Ishikawa (cell line): ENCODE measurements around the gene MAVS.

Experiments used
- CEBPB ChIP-seq: IDR thresholded peaks from 2 replicates; pipeline ENCODE4 v1.6.1; 2012
- CREB1 ChIP-seq: IDR thresholded peaks from 2 replicates; pipeline ENCODE4 v1.6.1; 2012; ENCODE audit warnings: low read depth
- EGR1 ChIP-seq: IDR thresholded peaks from 2 replicates; pipeline ENCODE4 v1.6.1; 2012
- EP300 ChIP-seq: IDR thresholded peaks from 2 replicates; pipeline ENCODE4 v1.6.1; 2012; ENCODE audit warnings: borderline replicate concordance
- FOXM1 ChIP-seq: IDR thresholded peaks from 2 replicates; pipeline ENCODE4 v1.6.1; 2012; ENCODE audit warnings: low read depth, borderline replicate concordance
- MAX ChIP-seq: IDR thresholded peaks from 2 replicates; pipeline ENCODE4 v1.6.1; 2012
- NFIC ChIP-seq: IDR thresholded peaks from 2 replicates; pipeline ENCODE4 v1.6.1; 2012
- RAD21 ChIP-seq: IDR thresholded peaks from 2 replicates; pipeline ENCODE4 v1.6.1; 2012; ENCODE audit warnings: low read depth
- REST ChIP-seq: IDR thresholded peaks from 2 replicates; pipeline ENCODE4 v1.6.1; 2012; ENCODE audit warnings: low read depth, mild to moderate bottlenecking
- TAF1 ChIP-seq: IDR thresholded peaks from 2 replicates; pipeline ENCODE4 v1.6.1; 2012; ENCODE audit warnings: low read depth, mild to moderate bottlenecking
- TCF12 ChIP-seq: IDR thresholded peaks from 2 replicates; pipeline ENCODE4 v1.6.1; 2012; ENCODE audit warnings: low read depth
- TEAD4 ChIP-seq: IDR thresholded peaks from 2 replicates; pipeline ENCODE4 v1.6.1; 2012
- USF1 ChIP-seq: IDR thresholded peaks from 2 replicates; pipeline ENCODE4 v1.6.1; 2012
- YY1 ChIP-seq: IDR thresholded peaks from 2 replicates; pipeline ENCODE4 v1.6.1; 2012; ENCODE audit warnings: low read depth
- ZBTB7A ChIP-seq: IDR thresholded peaks from 2 replicates; pipeline ENCODE4 v1.6.1; 2012; ENCODE audit warnings: low read depth

The MAVS gene

GRCh38 chr20:3864518-3864917 is 17.9 kb downstream of the MAVS start:
- no peak for TF ChIP-seq TAF1
- TF ChIP-seq TCF12 = no peak
- TF ChIP-seq REST = no peak
- no peak for TF ChIP-seq MAX
- no peak for TF ChIP-seq USF1

- TF ChIP-seq EGR1 (no peak), RAD21 (no peak), EP300 (no peak), TCF12 (no peak), TAF1 (no peak), NFIC (no peak), REST (no peak), TEAD4 (no peak), YY1 (no peak), FOXM1 (no peak), MAX (no peak), USF1 (no peak), CREB1 (no peak), CEBPB (no peak), ZBTB7A (no peak)
These were observed 18.7 kb downstream of the MAVS start for GRCh38 chr20:3865152-3865886.

GRCh38 chr20:3865887-3866407 is 19.3 kb downstream of the MAVS start:
- TF ChIP-seq CEBPB = no peak
- no peak for TF ChIP-seq YY1
- TF ChIP-seq RAD21 = no peak
- no peak for TF ChIP-seq TEAD4
- TF ChIP-seq REST = no peak

- TF ChIP-seq REST = no peak
- TF ChIP-seq YY1 = no peak
- no peak for TF ChIP-seq TCF12
- TF ChIP-seq USF1 = no peak
- no peak for TF ChIP-seq TAF1
- no peak for TF ChIP-seq MAX
- TF ChIP-seq EGR1 = no peak
- no peak for TF ChIP-seq FOXM1
- TF ChIP-seq RAD21 = no peak
- TF ChIP-seq NFIC = no peak
- no peak for TF ChIP-seq CEBPB
- TF ChIP-seq CREB1 = no peak
- no peak for TF ChIP-seq TEAD4
- TF ChIP-seq ZBTB7A = no peak
These were observed 19.8 kb downstream of the MAVS start for GRCh38 chr20:3866464-3866863.
